ENCODE measurements around the gene NR2F1.

Gene NR2F1

GRCh38 chr5:93578813-93579691 lies 4.0 kb upstream of the NR2F1 start:
- Histone ChIP-seq H3K27me3 (ENCODE audit: control insufficient read depth, insufficient read depth, low read length) (peaks cover 74% of the 10 kb centered on the region), H3K27ac (ENCODE audit: low read length) (no peak overlapping the region)
- WGBS (ENCODE audit: insufficient coverage, insufficient read length): no CpG with 5 or more reads among the region's 49 CpGs

DNA sequence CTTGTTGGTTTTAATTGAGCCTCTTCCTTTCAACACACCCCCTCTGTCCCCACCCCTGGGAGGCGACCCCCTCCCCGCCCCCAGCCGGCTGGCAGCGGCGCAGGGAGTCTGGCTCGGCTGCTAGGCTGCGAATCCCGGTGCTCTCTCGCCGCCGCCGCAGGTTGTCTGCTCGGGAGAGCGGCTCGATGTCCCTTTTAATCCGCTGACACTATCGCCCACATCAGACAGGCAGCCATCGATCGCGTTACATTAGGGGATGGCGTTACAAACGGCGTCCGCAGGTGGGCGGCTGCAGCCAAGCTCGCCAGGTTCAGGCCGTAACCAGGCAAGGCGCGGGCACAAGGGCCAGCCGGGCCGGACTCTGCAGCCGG lies 3.3 kb upstream of the NR2F1 start:
- H3K27ac ChIP-seq (ENCODE audit: low read length): no peak overlapping the region
- WGBS (ENCODE audit: insufficient coverage, insufficient read length): no CpG with 5 or more reads among the region's 32 CpGs
- H3K9me3 ChIP-seq (ENCODE audit: control insufficient read depth, insufficient read depth, low read length): no peaks in the 10 kb centered on the region
- H3K4me3 ChIP-seq (ENCODE audit: low read length): peak overlapping the region; percentile 11; the same call in 1 of the 2 replicates
- no peaks in the 10 kb centered on the region for H3K36me3 ChIP-seq (ENCODE audit: control insufficient read depth, insufficient read depth, low read length)
- H3K4me1 ChIP-seq (ENCODE audit: control insufficient read depth, insufficient read depth, low read length): 0 out of 2 replicates have a peak, but pooled peaks cover 2% of the 10 kb centered on the region
- no peak for DNase-seq (ENCODE audit: low read depth, low spot score)
- H3K27me3 ChIP-seq (ENCODE audit: control insufficient read depth, insufficient read depth, low read length): peaks cover 68% of the 10 kb centered on the region

More at GRCh38 chr5:93578813-93579691, 4.0 kb upstream of the NR2F1 start:
- 0 out of 2 replicates have a peak, but pooled peaks cover 2% of the 10 kb centered on the region for H3K4me1 ChIP-seq (ENCODE audit: control insufficient read depth, insufficient read depth, low read length)
- H3K4me3 ChIP-seq (ENCODE audit: low read length): no peak overlapping the region; the same call in 1 of the 2 replicates
- DNase-seq (ENCODE audit: low read depth, low spot score): no peak
- H3K9me3 ChIP-seq (ENCODE audit: control insufficient read depth, insufficient read depth, low read length): no peaks in the 10 kb centered on the region
- H3K36me3 ChIP-seq (ENCODE audit: control insufficient read depth, insufficient read depth, low read length): no peaks in the 10 kb centered on the region

GRCh38 chr5:93580063-93580926 lies 2.7 kb upstream of the NR2F1 start:
- Histone ChIP-seq H3K4me1 (ENCODE audit: control insufficient read depth, insufficient read depth, low read length) (0 out of 2 replicates have a peak, but pooled peaks cover 2% of the 10 kb centered on the region), H3K27me3 (ENCODE audit: control insufficient read depth, insufficient read depth, low read length) (peaks cover 66% of the 10 kb centered on the region), H3K27ac (ENCODE audit: low read length) (no peak overlapping the region), H3K9me3 (ENCODE audit: control insufficient read depth, insufficient read depth, low read length) (no peaks in the 10 kb centered on the region), H3K36me3 (ENCODE audit: control insufficient read depth, insufficient read depth, low read length) (no peaks in the 10 kb centered on the region), H3K4me3 (ENCODE audit: low read length) (peak overlapping the region; percentile 11; the same call in 1 of the 2 replicates)
- WGBS (ENCODE audit: insufficient coverage, insufficient read length): no CpG with 5 or more reads among the region's 73 CpGs
- no peak for DNase-seq (ENCODE audit: low read depth, low spot score)

GRCh38 chr5:93580927-93581445 lies 2.0 kb upstream of the NR2F1 start, which contains the start of gene NR2F1-AS1:
NR2F1-AS1 (minus strand) TSS chr5:93581219.
- H3K27me3 ChIP-seq (ENCODE audit: control insufficient read depth, insufficient read depth, low read length): peaks cover 66% of the 10 kb centered on the region
- no peak for DNase-seq (ENCODE audit: low read depth, low spot score)
- H3K27ac ChIP-seq (ENCODE audit: low read length): no peak within 1 kb of the TSS
- WGBS (ENCODE audit: insufficient coverage, insufficient read length): no CpG with 5 or more reads among the region's 41 CpGs
- no peaks in the 10 kb centered on the region for H3K36me3 ChIP-seq (ENCODE audit: control insufficient read depth, insufficient read depth, low read length)
- peak within 1 kb of the TSS; percentile 22; the same call in 1 of the 2 replicates for H3K4me3 ChIP-seq (ENCODE audit: low read length)
- 0 out of 2 replicates have a peak, but pooled peaks cover 2% of the 10 kb centered on the region for H3K4me1 ChIP-seq (ENCODE audit: control insufficient read depth, insufficient read depth, low read length)
- no peaks in the 10 kb centered on the region for H3K9me3 ChIP-seq (ENCODE audit: control insufficient read depth, insufficient read depth, low read length)

DNA sequence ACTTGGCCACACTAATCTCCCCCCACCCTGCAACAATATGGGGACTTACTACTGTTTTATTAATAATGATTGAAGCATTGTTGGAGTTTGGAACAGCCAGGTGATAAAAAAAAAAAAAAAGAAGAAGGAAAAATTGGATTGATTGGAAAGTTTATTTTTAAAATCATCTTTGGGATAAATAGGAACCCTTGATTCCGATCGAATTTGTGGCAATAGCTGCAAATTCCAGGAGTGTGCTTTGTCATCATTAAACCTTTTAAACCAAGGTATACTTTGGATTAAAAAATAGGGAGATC lies 907 bp upstream of the NR2F1 start:
- Histone ChIP-seq H3K27ac (ENCODE audit: low read length) (no peak overlapping the region), H3K27me3 (ENCODE audit: control insufficient read depth, insufficient read depth, low read length) (peaks cover 63% of the 10 kb centered on the region), H3K4me3 (ENCODE audit: low read length) (no peak overlapping the region), H3K4me1 (ENCODE audit: control insufficient read depth, insufficient read depth, low read length) (0 out of 2 replicates have a peak, but pooled peaks cover 2% of the 10 kb centered on the region), H3K36me3 (ENCODE audit: control insufficient read depth, insufficient read depth, low read length) (no peaks in the 10 kb centered on the region), H3K9me3 (ENCODE audit: control insufficient read depth, insufficient read depth, low read length) (no peaks in the 10 kb centered on the region)
- WGBS (ENCODE audit: insufficient coverage, insufficient read length): no CpG with 5 or more reads among the region's 2 CpGs
- no peak for DNase-seq (ENCODE audit: low read depth, low spot score)

GRCh38 chr5:93583439-93583767 lies 381 bp downstream of the NR2F1 start:
- DNase-seq (ENCODE audit: low read depth, low spot score): no peak
- H3K4me3 ChIP-seq (ENCODE audit: low read length): no peak overlapping the region
- H3K4me1 ChIP-seq (ENCODE audit: control insufficient read depth, insufficient read depth, low read length): 0 out of 2 replicates have a peak, but pooled peaks cover 2% of the 10 kb centered on the region
- H3K9me3 ChIP-seq (ENCODE audit: control insufficient read depth, insufficient read depth, low read length): no peaks in the 10 kb centered on the region
- peaks cover 62% of the 10 kb centered on the region for H3K27me3 ChIP-seq (ENCODE audit: control insufficient read depth, insufficient read depth, low read length)
- H3K36me3 ChIP-seq (ENCODE audit: control insufficient read depth, insufficient read depth, low read length): no peaks in the 10 kb centered on the region; the same call in 1 of the 2 replicates
- no CpG with 5 or more reads among the region's 4 CpGs for WGBS (ENCODE audit: insufficient coverage, insufficient read length)
- H3K27ac ChIP-seq (ENCODE audit: low read length): no peak overlapping the region

GRCh38 chr5:93583768-93584595 lies 960 bp downstream of the NR2F1 start:
- H3K27ac ChIP-seq (ENCODE audit: low read length): no peak overlapping the region
- WGBS (ENCODE audit: insufficient coverage, insufficient read length): no CpG with 5 or more reads among the region's 110 CpGs
- H3K4me1 ChIP-seq (ENCODE audit: control insufficient read depth, insufficient read depth, low read length): 0 out of 2 replicates have a peak, but pooled peaks cover 2% of the 10 kb centered on the region
- peaks cover 61% of the 10 kb centered on the region for H3K27me3 ChIP-seq (ENCODE audit: control insufficient read depth, insufficient read depth, low read length)
- H3K36me3 ChIP-seq (ENCODE audit: control insufficient read depth, insufficient read depth, low read length): no peaks in the 10 kb centered on the region; the same call in 1 of the 2 replicates
- no peaks in the 10 kb centered on the region for H3K9me3 ChIP-seq (ENCODE audit: control insufficient read depth, insufficient read depth, low read length)
- H3K4me3 ChIP-seq (ENCODE audit: low read length): peak overlapping the region; percentile 32; the same call in 1 of the 2 replicates
- no peak for DNase-seq (ENCODE audit: low read depth, low spot score)

DNA sequence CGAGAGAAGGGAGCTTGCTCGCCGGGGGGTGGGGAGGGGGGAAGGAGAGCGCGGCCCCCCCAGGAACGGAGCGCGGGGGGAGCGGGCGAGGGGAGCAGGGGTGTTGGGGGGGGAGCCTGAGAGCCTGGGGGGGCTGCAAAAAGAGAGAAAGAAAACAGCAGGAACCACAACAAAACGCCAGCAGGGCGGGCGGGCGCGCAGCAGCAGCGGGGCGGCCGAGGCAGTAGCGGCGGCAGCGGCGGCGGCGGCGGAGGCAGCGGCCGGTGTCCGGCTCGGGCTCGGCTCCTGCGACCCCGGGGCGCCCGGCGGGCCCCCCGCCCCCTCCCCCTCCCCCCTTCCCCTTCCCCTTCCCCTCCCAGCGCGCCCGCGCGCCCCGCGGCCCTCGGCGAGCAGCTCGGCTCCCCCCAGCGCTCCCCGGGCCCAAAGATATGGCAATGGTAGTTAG lies 1.6 kb downstream of the NR2F1 start:
- no peak for DNase-seq (ENCODE audit: low read depth, low spot score)
- H3K4me1 ChIP-seq (ENCODE audit: control insufficient read depth, insufficient read depth, low read length): 0 out of 2 replicates have a peak, but pooled peaks cover 2% of the 10 kb centered on the region
- H3K4me3 ChIP-seq (ENCODE audit: low read length): peak overlapping the region; percentile 32; the same call in 1 of the 2 replicates
- no peaks in the 10 kb centered on the region; the same call in 1 of the 2 replicates for H3K36me3 ChIP-seq (ENCODE audit: control insufficient read depth, insufficient read depth, low read length)
- H3K9me3 ChIP-seq (ENCODE audit: control insufficient read depth, insufficient read depth, low read length): no peaks in the 10 kb centered on the region
- WGBS (ENCODE audit: insufficient coverage, insufficient read length): no CpG with 5 or more reads among the region's 48 CpGs
- H3K27ac ChIP-seq (ENCODE audit: low read length): no peak overlapping the region
- peaks cover 63% of the 10 kb centered on the region for H3K27me3 ChIP-seq (ENCODE audit: control insufficient read depth, insufficient read depth, low read length)

DNA sequence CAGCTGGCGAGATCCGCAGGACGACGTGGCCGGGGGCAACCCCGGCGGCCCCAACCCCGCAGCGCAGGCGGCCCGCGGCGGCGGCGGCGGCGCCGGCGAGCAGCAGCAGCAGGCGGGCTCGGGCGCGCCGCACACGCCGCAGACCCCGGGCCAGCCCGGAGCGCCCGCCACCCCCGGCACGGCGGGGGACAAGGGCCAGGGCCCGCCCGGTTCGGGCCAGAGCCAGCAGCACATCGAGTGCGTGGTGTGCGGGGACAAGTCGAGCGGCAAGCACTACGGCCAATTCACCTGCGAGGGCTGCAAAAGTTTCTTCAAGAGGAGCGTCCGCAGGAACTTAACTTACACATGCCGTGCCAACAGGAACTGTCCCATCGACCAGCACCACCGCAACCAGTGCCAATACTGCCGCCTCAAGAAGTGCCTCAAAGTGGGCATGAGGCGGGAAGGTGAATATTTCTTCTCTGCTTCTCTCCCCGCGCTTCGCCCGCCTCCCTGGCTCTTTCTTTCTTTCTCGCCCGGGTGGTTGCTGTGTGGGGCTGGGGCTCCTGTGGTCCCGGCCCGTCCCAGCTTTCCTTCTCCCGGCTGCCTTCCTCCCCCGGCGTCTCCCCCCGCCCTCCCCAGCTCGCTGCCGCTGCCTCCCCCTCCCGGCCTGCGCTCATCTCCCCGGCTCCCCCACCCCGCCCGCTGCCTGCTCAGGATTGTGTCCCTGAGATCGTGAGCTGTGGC lies 2.2 kb downstream of the NR2F1 start:
- Histone ChIP-seq H3K9me3 (ENCODE audit: control insufficient read depth, insufficient read depth, low read length) (no peaks in the 10 kb centered on the region), H3K4me1 (ENCODE audit: control insufficient read depth, insufficient read depth, low read length) (0 out of 2 replicates have a peak, but pooled peaks cover 2% of the 10 kb centered on the region), H3K4me3 (ENCODE audit: low read length) (peak overlapping the region; percentile 9; the same call in 1 of the 2 replicates), H3K27me3 (ENCODE audit: control insufficient read depth, insufficient read depth, low read length) (peaks cover 63% of the 10 kb centered on the region), H3K27ac (ENCODE audit: low read length) (no peak overlapping the region), H3K36me3 (ENCODE audit: control insufficient read depth, insufficient read depth, low read length) (no peaks in the 10 kb centered on the region; the same call in 1 of the 2 replicates)
- DNase-seq (ENCODE audit: low read depth, low spot score): no peak
- no CpG with 5 or more reads among the region's 70 CpGs for WGBS (ENCODE audit: insufficient coverage, insufficient read length)

Measured in iPS DF 6.9 (cell line).